ENCODE measurements around the gene PRKACB.
"Not testable (repeated sequence)": the region's sequence is repeated elsewhere in the genome, so short reads cannot be mapped to it uniquely, and the experiment has no call there.

PRKACB gene

GRCh38 chr1:84268346-84268745, 124.3 kb downstream of the PRKACB start:
- Histone ChIP-seq H3K36me3 (ENCODE audit: control insufficient read depth, insufficient read depth, low read length) (no peaks in the 10 kb centered on the region), H3K4me3 (ENCODE audit: low read depth, low read length) (no peak overlapping the region), H3K27ac (ENCODE audit: low read depth, low read length) (no peak overlapping the region), H3K27me3 (ENCODE audit: control insufficient read depth, insufficient read depth, low read length) (no peaks in the 10 kb centered on the region), H3K9ac (ENCODE audit: low read depth, low read length) (no peak overlapping the region), H3K9me3 (ENCODE audit: control insufficient read depth, insufficient read depth, low read length) (no peaks in the 10 kb centered on the region), H3K4me1 (ENCODE audit: control insufficient read depth, insufficient read depth, low read length) (peaks cover 19% of the 10 kb centered on the region)

GRCh38 chr1:84269306-84269705, 125.2 kb downstream of the PRKACB start:
- H3K9ac ChIP-seq (ENCODE audit: low read depth, low read length): no peak overlapping the region
- H3K36me3 ChIP-seq (ENCODE audit: control insufficient read depth, insufficient read depth, low read length): no peaks in the 10 kb centered on the region
- H3K9me3 ChIP-seq (ENCODE audit: control insufficient read depth, insufficient read depth, low read length): no peaks in the 10 kb centered on the region
- H3K4me1 ChIP-seq (ENCODE audit: control insufficient read depth, insufficient read depth, low read length): peaks cover 19% of the 10 kb centered on the region
- no peak overlapping the region for H3K27ac ChIP-seq (ENCODE audit: low read depth, low read length)
- H3K4me3 ChIP-seq (ENCODE audit: low read depth, low read length): no peak overlapping the region
- no peaks in the 10 kb centered on the region for H3K27me3 ChIP-seq (ENCODE audit: control insufficient read depth, insufficient read depth, low read length)

- Histone ChIP-seq H3K9ac (ENCODE audit: low read depth, low read length) (no peak overlapping the region), H3K4me3 (ENCODE audit: low read depth, low read length) (no peak overlapping the region)
Observed at GRCh38 chr1:84271441-84272151, 127.5 kb downstream of the PRKACB start.

GRCh38 chr1:84272401-84272800, 128.3 kb downstream of the PRKACB start:
- no peaks in the 10 kb centered on the region for H3K36me3 ChIP-seq (ENCODE audit: control insufficient read depth, insufficient read depth, low read length)
- no peak overlapping the region for H3K27ac ChIP-seq (ENCODE audit: low read depth, low read length)
- H3K9me3 ChIP-seq (ENCODE audit: control insufficient read depth, insufficient read depth, low read length): no peaks in the 10 kb centered on the region
- H3K27me3 ChIP-seq (ENCODE audit: control insufficient read depth, insufficient read depth, low read length): no peaks in the 10 kb centered on the region
- no peak overlapping the region for H3K4me3 ChIP-seq (ENCODE audit: low read depth, low read length)
- peaks cover 19% of the 10 kb centered on the region for H3K4me1 ChIP-seq (ENCODE audit: control insufficient read depth, insufficient read depth, low read length)
- no peak overlapping the region for H3K9ac ChIP-seq (ENCODE audit: low read depth, low read length)

More at GRCh38 chr1:84271441-84272151, 127.5 kb downstream of the PRKACB start:
- peaks cover 19% of the 10 kb centered on the region for H3K4me1 ChIP-seq (ENCODE audit: control insufficient read depth, insufficient read depth, low read length)
- H3K27ac ChIP-seq (ENCODE audit: low read depth, low read length): peak overlapping the region; percentile 75
- H3K9me3 ChIP-seq (ENCODE audit: control insufficient read depth, insufficient read depth, low read length): no peaks in the 10 kb centered on the region
- no peaks in the 10 kb centered on the region for H3K36me3 ChIP-seq (ENCODE audit: control insufficient read depth, insufficient read depth, low read length)
- H3K27me3 ChIP-seq (ENCODE audit: control insufficient read depth, insufficient read depth, low read length): no peaks in the 10 kb centered on the region

- Histone ChIP-seq H3K4me3 (ENCODE audit: low read depth, low read length) (no peak overlapping the region), H3K9ac (ENCODE audit: low read depth, low read length) (no peak overlapping the region), H3K27me3 (ENCODE audit: control insufficient read depth, insufficient read depth, low read length) (no peaks in the 10 kb centered on the region), H3K9me3 (ENCODE audit: control insufficient read depth, insufficient read depth, low read length) (no peaks in the 10 kb centered on the region), H3K4me1 (ENCODE audit: control insufficient read depth, insufficient read depth, low read length) (peaks cover 6% of the 10 kb centered on the region), H3K36me3 (ENCODE audit: control insufficient read depth, insufficient read depth, low read length) (no peaks in the 10 kb centered on the region), H3K27ac (ENCODE audit: low read depth, low read length) (no peak overlapping the region)
Observed at GRCh38 chr1:84277343-84278059, 133.4 kb downstream of the PRKACB start.

- Histone ChIP-seq H3K4me1 (ENCODE audit: control insufficient read depth, insufficient read depth, low read length) (no peaks in the 10 kb centered on the region), H3K4me3 (ENCODE audit: low read depth, low read length) (no peak overlapping the region), H3K9me3 (ENCODE audit: control insufficient read depth, insufficient read depth, low read length) (no peaks in the 10 kb centered on the region), H3K36me3 (ENCODE audit: control insufficient read depth, insufficient read depth, low read length) (no peaks in the 10 kb centered on the region), H3K9ac (ENCODE audit: low read depth, low read length) (no peak overlapping the region), H3K27ac (ENCODE audit: low read depth, low read length) (no peak overlapping the region), H3K27me3 (ENCODE audit: control insufficient read depth, insufficient read depth, low read length) (no peaks in the 10 kb centered on the region)
Observed at GRCh38 chr1:84278905-84279304, 134.8 kb downstream of the PRKACB start.

GRCh38 chr1:84280912-84281311, 136.8 kb downstream of the PRKACB start:
- no peak overlapping the region for H3K4me3 ChIP-seq (ENCODE audit: low read depth, low read length)
- H3K9me3 ChIP-seq (ENCODE audit: control insufficient read depth, insufficient read depth, low read length): peaks cover 3% of the 10 kb centered on the region; the same call in 1 of the 2 replicates
- H3K9ac ChIP-seq (ENCODE audit: low read depth, low read length): no peak overlapping the region
- H3K4me1 ChIP-seq (ENCODE audit: control insufficient read depth, insufficient read depth, low read length): no peaks in the 10 kb centered on the region
- H3K27me3 ChIP-seq (ENCODE audit: control insufficient read depth, insufficient read depth, low read length): no peaks in the 10 kb centered on the region
- no peaks in the 10 kb centered on the region for H3K36me3 ChIP-seq (ENCODE audit: control insufficient read depth, insufficient read depth, low read length)
- H3K27ac ChIP-seq (ENCODE audit: low read depth, low read length): no peak overlapping the region

GRCh38 chr1:84282780-84283333, 138.8 kb downstream of the PRKACB start:
- no peak overlapping the region for H3K9ac ChIP-seq (ENCODE audit: low read depth, low read length)
- no peaks in the 10 kb centered on the region for H3K4me1 ChIP-seq (ENCODE audit: control insufficient read depth, insufficient read depth, low read length)
- H3K27ac ChIP-seq (ENCODE audit: low read depth, low read length): no peak overlapping the region
- H3K27me3 ChIP-seq (ENCODE audit: control insufficient read depth, insufficient read depth, low read length): no peaks in the 10 kb centered on the region
- no peak overlapping the region for H3K4me3 ChIP-seq (ENCODE audit: low read depth, low read length)
- H3K9me3 ChIP-seq (ENCODE audit: control insufficient read depth, insufficient read depth, low read length): peaks cover 21% of the 10 kb centered on the region
- H3K36me3 ChIP-seq (ENCODE audit: control insufficient read depth, insufficient read depth, low read length): no peaks in the 10 kb centered on the region

GRCh38 chr1:84283381-84283780, 139.3 kb downstream of the PRKACB start:
- H3K9me3 ChIP-seq (ENCODE audit: control insufficient read depth, insufficient read depth, low read length): peaks cover 26% of the 10 kb centered on the region
- no peaks in the 10 kb centered on the region for H3K27me3 ChIP-seq (ENCODE audit: control insufficient read depth, insufficient read depth, low read length)
- no peaks in the 10 kb centered on the region for H3K36me3 ChIP-seq (ENCODE audit: control insufficient read depth, insufficient read depth, low read length)
- H3K4me1 ChIP-seq (ENCODE audit: control insufficient read depth, insufficient read depth, low read length): no peaks in the 10 kb centered on the region
- H3K9ac ChIP-seq (ENCODE audit: low read depth, low read length): no peak overlapping the region
- no peak overlapping the region for H3K27ac ChIP-seq (ENCODE audit: low read depth, low read length)
- no peak overlapping the region for H3K4me3 ChIP-seq (ENCODE audit: low read depth, low read length)

GRCh38 chr1:84286071-84286470, 142.0 kb downstream of the PRKACB start:
- H3K4me3 ChIP-seq (ENCODE audit: low read depth, low read length): no peak overlapping the region
- no peaks in the 10 kb centered on the region; the same call in 1 of the 2 replicates for H3K4me1 ChIP-seq (ENCODE audit: control insufficient read depth, insufficient read depth, low read length)
- H3K27me3 ChIP-seq (ENCODE audit: control insufficient read depth, insufficient read depth, low read length): no peaks in the 10 kb centered on the region
- H3K9me3 ChIP-seq (ENCODE audit: control insufficient read depth, insufficient read depth, low read length): peaks cover 31% of the 10 kb centered on the region
- H3K9ac ChIP-seq (ENCODE audit: low read depth, low read length): no peak overlapping the region
- no peak overlapping the region for H3K27ac ChIP-seq (ENCODE audit: low read depth, low read length)
- no peaks in the 10 kb centered on the region for H3K36me3 ChIP-seq (ENCODE audit: control insufficient read depth, insufficient read depth, low read length)

- not testable (repeated sequence) for H3K36me3 ChIP-seq (ENCODE audit: control insufficient read depth, insufficient read depth, low read length); H3K27ac ChIP-seq (ENCODE audit: low read depth, low read length); H3K27me3 ChIP-seq (ENCODE audit: control insufficient read depth, insufficient read depth, low read length); H3K4me1 ChIP-seq (ENCODE audit: control insufficient read depth, insufficient read depth, low read length); H3K9ac ChIP-seq (ENCODE audit: low read depth, low read length)
- Histone ChIP-seq H3K4me3 (ENCODE audit: low read depth, low read length) (peak overlapping the region; percentile 27; the same call in 1 of the 2 replicates), H3K9me3 (ENCODE audit: control insufficient read depth, insufficient read depth, low read length) (peaks cover 31% of the 10 kb centered on the region)
Observed at GRCh38 chr1:84287389-84287788, 143.3 kb downstream of the PRKACB start.
